NCI-H2196 (cell line): ENCODE measurements around the gene MAP3K8.

ENCODE experiments used
- DNase-seq: peaks from one replicate; lab custom pipeline; 2025; ENCODE audit not compliant: unreplicated experiment; lab: John Stamatoyannopoulos, UW

The MAP3K8 gene

GRCh38 chr10:30489346-30489745 is 55.4 kb downstream of the MAP3K8 start:
- no peak for DNase-seq

- DNase-seq = no peak
Measured at GRCh38 chr10:30490289-30491000, 56.5 kb downstream of the MAP3K8 start.

- DNase-seq = no peak
Measured at GRCh38 chr10:30491204-30491915, 57.4 kb downstream of the MAP3K8 start.

GRCh38 chr10:30491916-30492515 is 58.0 kb downstream of the MAP3K8 start:
- DNase-seq = no peak

- no peak for DNase-seq
Measured at GRCh38 chr10:30493609-30494530, 59.9 kb downstream of the MAP3K8 start.

- no peak for DNase-seq
Measured at GRCh38 chr10:30494558-30494957, 60.6 kb downstream of the MAP3K8 start.

GRCh38 chr10:30495687-30496086 is 61.7 kb downstream of the MAP3K8 start:
- no peak for DNase-seq

GRCh38 chr10:30499816-30500215 is 65.8 kb downstream of the MAP3K8 start:
- no peak for DNase-seq

- no peak for DNase-seq
Measured at GRCh38 chr10:30500534-30500933, 66.5 kb downstream of the MAP3K8 start.

GRCh38 chr10:30500963-30501504 is 67.0 kb downstream of the MAP3K8 start:
- no peak for DNase-seq

- DNase-seq = no peak
Measured at GRCh38 chr10:30502266-30503060, 68.5 kb downstream of the MAP3K8 start.

GRCh38 chr10:30503700-30504266 is 69.8 kb downstream of the MAP3K8 start:
- DNase-seq = no peak

GRCh38 chr10:30505543-30506298 is 71.7 kb downstream of the MAP3K8 start:
- DNase-seq = no peak

GRCh38 chr10:30509508-30509907 is 75.5 kb downstream of the MAP3K8 start:
- no peak for DNase-seq

- DNase-seq = peak; percentile 1
Measured at GRCh38 chr10:30510184-30510931, 76.4 kb downstream of the MAP3K8 start.

GRCh38 chr10:30510932-30511700 is 77.1 kb downstream of the MAP3K8 start:
- DNase-seq = no peak
